HEK293T (cell line): ENCODE measurements around the gene MYBPHL.

ENCODE experiments used
- CTCF ChIA-PET: fragments of 350-600 bp; formaldehyde crosslinking; extraction: SDS; loops from one replicate; lab custom pipeline; 2021; ENCODE audit warnings: antibody characterized with exemption, inconsistent platforms; lab: Yijun Ruan, JAX
- POLR2A ChIA-PET: fragments of 350-600 bp; formaldehyde crosslinking; extraction: SDS; loops from one replicate; lab custom pipeline; 2020; ENCODE audit warnings: antibody characterized with exemption, inconsistent platforms; lab: Yijun Ruan, JAX
- DNase-seq: peaks from one replicate; pipeline ENCODE4 v3.0.0; 2012; ENCODE audit warnings: mixed read lengths; ENCODE audit errors: extremely low spot score
- ARNT ChIP-seq: fragments of 450-650 bp; IDR thresholded peaks from 2 replicates; pipeline ENCODE4 v1.6.1; 2017; ENCODE audit warnings: mild to moderate bottlenecking
- BHLHE40 ChIP-seq: fragments of 450-650 bp; IDR thresholded peaks from 2 replicates; pipeline ENCODE4 v1.6.1; 2016; ENCODE audit warnings: mild to moderate bottlenecking, moderate library complexity, borderline replicate concordance
- CTBP1 ChIP-seq: fragments of 450-650 bp; IDR thresholded peaks from 2 replicates; pipeline ENCODE4 v1.6.1; 2016; ENCODE audit warnings: borderline replicate concordance
- ELF4 ChIP-seq: fragments of 450-650 bp; IDR thresholded peaks from 2 replicates; pipeline ENCODE4 v1.6.1; 2017; ENCODE audit warnings: antibody characterized with exemption
- FOXA1 ChIP-seq: fragments of 450-650 bp; IDR thresholded peaks from 2 replicates; pipeline ENCODE4 v1.6.1; 2016; ENCODE audit warnings: mild to moderate bottlenecking
- FOXK2 ChIP-seq: fragments of 450-650 bp; IDR thresholded peaks from 2 replicates; pipeline ENCODE4 v1.6.1; 2016; ENCODE audit warnings: mild to moderate bottlenecking
- FOXM1 ChIP-seq: fragments of 450-650 bp; IDR thresholded peaks from 2 replicates; pipeline ENCODE4 v1.6.1; 2017; ENCODE audit warnings: mild to moderate bottlenecking, borderline replicate concordance
- HDGF ChIP-seq: fragments of 450-650 bp; IDR thresholded peaks from 2 replicates; pipeline ENCODE4 v1.6.1; 2017; ENCODE audit warnings: antibody characterized with exemption, borderline replicate concordance
- L3MBTL2 ChIP-seq: fragments of 450-650 bp; conservative IDR thresholded peaks from 2 replicates; pipeline ENCODE4 v1.6.1; 2016; ENCODE audit warnings: mild to moderate bottlenecking
- LEF1 ChIP-seq: fragments of 450-650 bp; IDR thresholded peaks from 2 replicates; pipeline ENCODE4 v1.6.1; 2017; ENCODE audit warnings: mild to moderate bottlenecking, borderline replicate concordance
- NFRKB ChIP-seq: fragments of 450-650 bp; IDR thresholded peaks from 2 replicates; pipeline ENCODE4 v1.6.1; 2016; ENCODE audit warnings: mild to moderate bottlenecking, moderate library complexity
- SP1 ChIP-seq: fragments of 450-650 bp; IDR thresholded peaks from 2 replicates; pipeline ENCODE4 v1.6.1; 2017
- SUZ12 ChIP-seq: fragments of 450-650 bp; IDR thresholded peaks from 2 replicates; pipeline ENCODE4 v1.6.1; 2016; ENCODE audit warnings: mild to moderate bottlenecking
- TARDBP ChIP-seq: fragments of 450-650 bp; IDR thresholded peaks from 2 replicates; pipeline ENCODE4 v1.6.1; 2016
- ZNF384 ChIP-seq: fragments of 450-650 bp; IDR thresholded peaks from 2 replicates; pipeline ENCODE4 v1.6.1; 2016
- TF ChIP-seq, protein P1 (sequence below): fragments of 450-650 bp; IDR thresholded peaks from 2 replicates; pipeline ENCODE4 v1.6.1; 2016

MYBPHL gene

DNA sequence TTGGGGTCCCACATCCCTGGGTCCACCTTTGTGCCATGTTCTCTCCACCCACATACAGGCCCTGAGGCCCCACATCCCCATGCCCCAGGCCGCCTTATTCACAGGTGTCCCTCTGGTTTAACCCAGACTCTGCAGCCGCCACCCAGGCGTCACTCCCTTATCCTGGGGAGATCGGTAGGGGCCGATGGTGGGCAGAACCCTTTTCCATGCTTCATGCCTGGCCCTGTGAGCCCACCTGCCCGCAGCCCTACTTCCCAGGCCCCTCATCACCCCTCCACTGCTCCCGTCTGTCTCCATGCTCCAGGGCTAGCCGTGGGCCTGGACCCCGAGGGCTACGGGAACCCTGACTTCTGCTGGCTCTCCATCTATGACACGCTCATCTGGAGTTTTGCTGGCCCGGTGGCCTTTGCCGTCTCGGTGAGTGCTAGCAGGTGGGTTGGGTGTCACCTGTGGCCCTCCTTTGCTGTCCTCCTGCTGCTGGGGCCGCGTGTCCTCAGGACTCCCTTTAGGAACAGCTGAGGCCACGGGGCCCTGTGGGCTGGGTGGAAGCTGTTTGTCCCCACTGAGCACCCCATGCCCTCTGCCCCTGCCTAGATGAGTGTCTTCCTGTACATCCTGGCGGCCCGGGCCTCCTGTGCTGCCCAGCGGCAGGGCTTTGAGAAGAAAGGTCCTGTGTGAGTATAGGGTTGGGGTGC lies 36.0 kb downstream of the MYBPHL start:
- ChIA-PET POLR2A (no interaction called here), CTCF (no interaction called here)
- DNase-seq = no peak
- TF ChIP-seq BHLHE40 (no peak), ZNF384 (no peak), HDGF (no peak), ARNT (no peak)

DNA sequence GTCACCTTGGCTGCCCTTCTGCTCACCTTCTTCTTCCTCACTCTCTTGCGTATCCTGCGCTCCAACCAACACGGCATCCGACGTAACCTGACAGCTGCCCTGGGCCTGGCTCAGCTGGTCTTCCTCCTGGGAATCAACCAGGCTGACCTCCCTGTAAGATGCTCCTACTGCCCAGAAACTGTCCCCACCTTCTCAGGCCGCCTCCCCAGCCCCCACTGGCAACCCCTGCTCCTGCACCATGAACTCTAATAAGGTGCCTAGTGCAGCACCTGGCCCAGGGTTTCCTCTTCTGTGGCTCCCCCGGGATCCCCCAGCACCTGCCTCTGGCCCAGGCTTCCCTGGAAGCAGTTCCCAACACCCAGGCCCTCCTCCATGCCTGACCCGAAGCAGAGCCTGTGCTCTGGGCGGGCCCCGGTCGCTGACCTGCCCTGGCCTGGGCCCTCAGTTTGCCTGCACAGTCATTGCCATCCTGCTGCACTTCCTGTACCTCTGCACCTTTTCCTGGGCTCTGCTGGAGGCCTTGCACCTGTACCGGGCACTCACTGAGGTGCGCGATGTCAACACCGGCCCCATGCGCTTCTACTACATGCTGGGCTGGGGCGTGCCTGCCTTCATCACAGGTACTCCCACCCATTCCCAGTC lies 36.7 kb downstream of the MYBPHL start:
- POLR2A ChIA-PET = no interaction called here
- CTCF ChIA-PET = no interaction called here
- TF ChIP-seq SUZ12 = no peak

DNA sequence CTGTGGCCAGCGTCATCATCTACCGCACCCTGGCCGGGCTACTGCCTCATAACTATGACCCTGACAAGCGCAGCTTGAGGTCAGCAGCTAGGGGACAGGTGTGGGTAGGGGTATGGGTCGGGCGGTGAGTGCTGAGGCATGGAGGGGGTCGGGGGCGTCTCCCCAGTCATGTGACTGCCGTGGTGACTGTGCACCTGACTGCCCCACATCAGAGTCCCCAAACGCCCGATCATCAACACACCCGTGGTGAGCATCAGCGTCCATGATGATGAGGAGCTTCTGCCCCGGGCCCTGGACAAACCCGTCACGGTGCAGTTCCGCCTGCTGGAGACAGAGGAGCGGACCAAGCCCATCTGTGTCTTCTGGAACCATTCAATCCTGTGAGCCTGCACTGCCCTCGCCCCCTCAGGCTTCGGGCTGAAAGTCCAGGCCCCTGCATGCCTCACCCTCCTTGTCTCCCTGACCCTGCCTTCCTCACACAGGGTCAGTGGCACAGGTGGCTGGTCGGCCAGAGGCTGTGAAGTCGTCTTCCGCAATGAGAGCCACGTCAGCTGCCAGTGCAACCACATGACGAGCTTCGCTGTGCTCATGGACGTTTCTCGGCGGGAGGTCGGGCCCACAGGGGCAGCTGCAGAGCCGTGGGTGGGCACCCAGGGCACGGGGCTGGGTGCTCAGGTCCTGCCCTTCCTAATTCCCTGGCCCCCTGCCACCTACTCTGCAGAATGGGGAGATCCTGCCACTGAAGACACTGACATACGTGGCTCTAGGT lies 37.4 kb downstream of the MYBPHL start:
- TF ChIP-seq ZNF384 = no peak
- ChIA-PET POLR2A (no interaction called here), CTCF (no interaction called here)
- DNase-seq = no peak

More for the DNA sequence above, 36.7 kb downstream of the MYBPHL start:
- no peak for DNase-seq

DNA sequence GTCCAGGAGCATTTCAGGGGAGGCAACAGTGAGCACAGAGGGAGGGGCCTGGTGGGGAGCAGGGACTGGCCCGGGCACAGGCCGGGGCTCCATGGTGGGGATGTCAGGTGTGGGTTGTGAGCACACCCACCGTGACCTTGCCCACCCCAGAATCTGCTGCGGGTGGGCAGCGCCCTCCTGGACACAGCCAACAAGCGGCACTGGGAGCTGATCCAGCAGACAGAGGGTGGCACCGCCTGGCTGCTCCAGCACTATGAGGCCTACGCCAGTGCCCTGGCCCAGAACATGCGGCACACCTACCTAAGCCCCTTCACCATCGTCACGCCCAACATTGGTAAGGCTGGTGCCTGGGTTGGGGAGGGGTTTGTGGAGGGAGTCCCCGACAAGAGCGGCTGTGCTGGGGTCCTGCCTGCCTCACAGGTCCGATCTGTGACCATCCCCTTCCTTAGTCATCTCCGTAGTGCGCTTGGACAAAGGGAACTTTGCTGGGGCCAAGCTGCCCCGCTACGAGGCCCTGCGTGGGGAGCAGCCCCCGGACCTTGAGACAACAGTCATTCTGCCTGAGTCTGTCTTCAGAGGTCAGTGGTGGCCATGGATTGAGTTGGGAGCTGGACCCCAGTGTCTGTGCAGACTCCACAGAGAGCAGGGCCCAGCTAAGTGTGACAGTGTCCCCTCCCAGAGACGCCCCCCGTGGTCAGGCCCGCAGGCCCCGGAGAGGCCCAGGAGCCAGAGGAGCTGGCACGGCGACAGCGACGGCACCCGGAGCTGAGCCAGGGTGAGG lies 38.2 kb downstream of the MYBPHL start:
- DNase-seq = no peak
- no peak for TF ChIP-seq ARNT
- ChIA-PET POLR2A (interaction anchor here (1.6 kb wide), 1 partner anchor 129 kb away, joined by 4 read pairs; the partner anchor contains the start of gene SORT1), CTCF (no interaction called here)

DNA sequence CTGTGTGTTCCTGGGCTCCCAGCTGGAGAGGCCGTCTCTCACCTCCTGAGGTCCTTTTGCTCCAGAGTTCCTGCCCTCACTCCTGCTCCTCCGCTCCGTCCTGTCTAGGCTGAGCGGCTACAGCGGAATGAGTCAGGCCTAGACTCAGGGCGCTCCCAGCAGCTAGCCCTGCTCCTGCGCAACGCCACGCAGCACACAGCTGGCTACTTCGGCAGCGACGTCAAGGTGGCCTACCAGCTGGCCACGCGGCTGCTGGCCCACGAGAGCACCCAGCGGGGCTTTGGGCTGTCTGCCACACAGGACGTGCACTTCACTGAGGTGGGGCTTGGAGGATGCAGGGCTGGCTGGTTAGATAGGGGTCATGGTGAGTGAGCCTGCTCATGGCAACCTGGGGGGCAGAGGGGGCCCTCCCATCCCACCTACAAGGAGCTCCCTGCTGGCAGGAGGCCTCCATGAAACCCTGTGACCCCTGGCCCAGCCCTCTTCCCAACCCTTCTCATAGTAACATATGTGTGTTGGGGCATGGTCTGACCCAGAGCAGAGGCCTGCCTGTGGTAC lies 39.0 kb downstream of the MYBPHL start:
- POLR2A ChIA-PET = interaction anchor here (1.6 kb wide), 1 partner anchor 130 kb away, joined by 4 read pairs; the partner anchor contains the start of gene SORT1
- no peak for DNase-seq
- TF ChIP-seq FOXK2 (no peak), ZNF384 (no peak), BHLHE40 (no peak), ARNT (no peak), ELF4 (no peak), TARDBP (no peak), SUZ12 (no peak), L3MBTL2 (no peak), SP1 (no peak), NFRKB (no peak)
- TF ChIP-seq, protein P1, sequence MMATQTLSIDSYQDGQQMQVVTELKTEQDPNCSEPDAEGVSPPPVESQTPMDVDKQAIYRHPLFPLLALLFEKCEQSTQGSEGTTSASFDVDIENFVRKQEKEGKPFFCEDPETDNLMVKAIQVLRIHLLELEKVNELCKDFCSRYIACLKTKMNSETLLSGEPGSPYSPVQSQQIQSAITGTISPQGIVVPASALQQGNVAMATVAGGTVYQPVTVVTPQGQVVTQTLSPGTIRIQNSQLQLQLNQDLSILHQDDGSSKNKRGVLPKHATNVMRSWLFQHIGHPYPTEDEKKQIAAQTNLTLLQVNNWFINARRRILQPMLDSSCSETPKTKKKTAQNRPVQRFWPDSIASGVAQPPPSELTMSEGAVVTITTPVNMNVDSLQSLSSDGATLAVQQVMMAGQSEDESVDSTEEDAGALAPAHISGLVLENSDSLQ = no peak
- CTCF ChIA-PET = no interaction called here

DNA sequence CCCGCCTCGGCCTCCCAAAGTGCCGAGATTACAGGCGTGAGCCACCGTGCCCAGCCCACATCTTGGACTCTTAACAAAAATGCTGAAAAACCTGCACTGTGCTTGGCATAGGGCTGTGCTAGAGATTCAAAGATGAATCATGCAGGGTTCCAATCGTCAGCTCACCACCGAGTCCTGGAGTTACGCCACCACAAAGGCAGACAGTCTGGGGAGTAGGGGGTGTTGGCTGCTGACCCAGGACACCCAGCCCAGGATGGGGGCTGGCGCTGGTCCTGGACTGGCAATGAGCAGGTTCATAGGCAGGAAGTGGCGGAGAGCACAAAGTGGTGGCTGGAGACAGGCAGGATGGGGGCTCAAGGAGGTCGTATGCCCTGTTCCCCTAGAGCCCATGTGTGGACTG lies 39.8 kb downstream of the MYBPHL start:
- POLR2A ChIA-PET = interaction anchor here (1.6 kb wide), 1 partner anchor 131 kb away, joined by 4 read pairs; the partner anchor contains the start of gene SORT1
- CTCF ChIA-PET = no interaction called here

DNA sequence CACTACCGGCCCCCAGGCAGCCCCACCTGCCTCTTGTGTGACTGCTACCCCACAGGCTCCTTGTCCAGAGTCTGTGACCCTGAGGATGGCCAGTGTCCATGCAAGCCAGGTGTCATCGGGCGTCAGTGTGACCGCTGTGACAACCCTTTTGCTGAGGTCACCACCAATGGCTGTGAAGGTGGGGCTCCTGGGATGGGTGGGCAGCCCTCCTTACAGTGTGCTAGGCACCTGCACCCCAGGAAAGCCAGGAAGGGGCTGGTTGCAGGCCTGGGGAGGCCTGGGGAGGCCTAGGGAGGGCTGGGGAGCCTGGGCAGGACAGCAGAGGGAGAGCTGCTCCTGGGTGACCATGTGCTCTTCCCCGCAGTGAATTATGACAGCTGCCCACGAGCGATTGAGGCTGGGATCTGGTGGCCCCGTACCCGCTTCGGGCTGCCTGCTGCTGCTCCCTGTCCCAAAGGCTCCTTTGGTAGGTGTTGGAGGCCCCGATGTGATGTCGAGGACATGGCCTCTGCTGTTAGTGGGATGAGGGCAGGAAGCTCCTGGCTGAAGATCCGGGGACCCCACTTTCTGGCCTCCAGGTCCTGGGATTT lies 41.0 kb downstream of the MYBPHL start:
- TF ChIP-seq ARNT (no peak), FOXK2 (no peak), FOXM1 (no peak), FOXA1 (no peak), ZNF384 (no peak), TARDBP (no peak), LEF1 (no peak), ELF4 (no peak)
- POLR2A ChIA-PET = interaction anchor here (0.6 kb wide), 1 partner anchor 113 kb away, joined by 5 read pairs; no protein-coding TSS in a partner anchor
- no peak for DNase-seq
- CTCF ChIA-PET = interaction anchor here (2.1 kb wide), 1 partner anchor 267 kb away, joined by 9 read pairs; no protein-coding TSS in a partner anchor

More for the DNA sequence above, 39.8 kb downstream of the MYBPHL start:
- no peak for DNase-seq
- no peak for TF ChIP-seq FOXM1
- TF ChIP-seq NFRKB = no peak
- TF ChIP-seq CTBP1 = no peak
- no peak for TF ChIP-seq L3MBTL2
- no peak for TF ChIP-seq ZNF384
